BE2C (cell line): ENCODE results near the gene RHBG.

Experiments
- DNase-seq: peaks from one replicate; pipeline ENCODE4 v3.0.0-alpha.2; 2020
- H3K27me3 ChIP-seq: fragments of 250-450 bp; sonication (Bioruptor Pico); 2 replicates; pipeline ENCODE4 v1.5.1; 2020; ENCODE audit warnings: mild to moderate bottlenecking
- H3K36me3 ChIP-seq: fragments of 250-450 bp; sonication (Bioruptor Pico); 2 replicates; pipeline ENCODE4 v1.5.1; 2020; ENCODE audit warnings: mild to moderate bottlenecking
- H3K4me1 ChIP-seq: fragments of 250-450 bp; sonication (Bioruptor Pico); 2 replicates; pipeline ENCODE4 v1.5.1; 2020
- H3K4me3 ChIP-seq: 2 replicates; pipeline ENCODE4 v1.5.1; 2011; ENCODE audit warnings: low read depth, low read length
- H3K9me3 ChIP-seq: fragments of 250-450 bp; sonication (Bioruptor Pico); 2 replicates; pipeline ENCODE4 v1.5.1; 2020
- CTCF ChIP-seq: IDR thresholded peaks from 2 replicates; pipeline ENCODE4 v1.5.1; 2012; ENCODE audit warnings: mild to moderate bottlenecking, low read depth, low read length

Gene RHBG

GRCh38 chr1:156383023-156383422 is 14.0 kb downstream of the RHBG start:
- Histone ChIP-seq H3K4me1 (peaks cover 8% of the 10 kb centered on the region), H3K36me3 (no peaks in the 10 kb centered on the region), H3K4me3 (no peak overlapping the region), H3K27me3 (no peaks in the 10 kb centered on the region), H3K9me3 (no peaks in the 10 kb centered on the region)
- DNase-seq, result peak; percentile 89
- peak; percentile 94 for TF ChIP-seq CTCF

GRCh38 chr1:156384007-156384406 is 15.0 kb downstream of the RHBG start:
- H3K27me3 ChIP-seq, result no peaks in the 10 kb centered on the region
- no peak overlapping the region for H3K4me3 ChIP-seq
- no peaks in the 10 kb centered on the region for H3K9me3 ChIP-seq
- no peak for TF ChIP-seq CTCF
- no peak for DNase-seq
- H3K4me1 ChIP-seq, result peaks cover 8% of the 10 kb centered on the region
- H3K36me3 ChIP-seq, result no peaks in the 10 kb centered on the region

GRCh38 chr1:156384658-156385057 is 15.6 kb downstream of the RHBG start:
- H3K4me3 ChIP-seq, result no peak overlapping the region
- H3K27me3 ChIP-seq, result no peaks in the 10 kb centered on the region
- H3K4me1 ChIP-seq, result peaks cover 4% of the 10 kb centered on the region
- TF ChIP-seq CTCF, result no peak
- no peak for DNase-seq
- no peaks in the 10 kb centered on the region for H3K9me3 ChIP-seq
- no peaks in the 10 kb centered on the region for H3K36me3 ChIP-seq

GRCh38 chr1:156385534-156386031 is 16.6 kb downstream of the RHBG start:
- TF ChIP-seq CTCF, result peak; percentile 96
- H3K9me3 ChIP-seq, result no peaks in the 10 kb centered on the region
- no peaks in the 10 kb centered on the region for H3K27me3 ChIP-seq
- H3K4me3 ChIP-seq, result no peak overlapping the region
- peaks cover 4% of the 10 kb centered on the region for H3K4me1 ChIP-seq
- H3K36me3 ChIP-seq, result no peaks in the 10 kb centered on the region
- DNase-seq, result peak; percentile 77

- no peak for TF ChIP-seq CTCF
- DNase-seq, result no peak
- no peaks in the 10 kb centered on the region for H3K27me3 ChIP-seq
Observed at GRCh38 chr1:156386134-156386901, 17.3 kb downstream of the RHBG start.

More at GRCh38 chr1:156386134-156386901, 17.3 kb downstream of the RHBG start:
- H3K4me1 ChIP-seq, result peaks cover 4% of the 10 kb centered on the region
- H3K36me3 ChIP-seq, result no peaks in the 10 kb centered on the region
- H3K9me3 ChIP-seq, result no peaks in the 10 kb centered on the region
- no peak overlapping the region for H3K4me3 ChIP-seq
